Dedifferentiated amniotic fluid mesenchymal stem cell (primary cell): Measurements from ENCODE around the gene CXCR6.

Experiments used
- DNase-seq: peaks from one replicate; pipeline ENCODE4 v3.0.0-alpha.2; 2016; ENCODE audit errors: extremely low spot score

CXCR6 gene

DNA sequence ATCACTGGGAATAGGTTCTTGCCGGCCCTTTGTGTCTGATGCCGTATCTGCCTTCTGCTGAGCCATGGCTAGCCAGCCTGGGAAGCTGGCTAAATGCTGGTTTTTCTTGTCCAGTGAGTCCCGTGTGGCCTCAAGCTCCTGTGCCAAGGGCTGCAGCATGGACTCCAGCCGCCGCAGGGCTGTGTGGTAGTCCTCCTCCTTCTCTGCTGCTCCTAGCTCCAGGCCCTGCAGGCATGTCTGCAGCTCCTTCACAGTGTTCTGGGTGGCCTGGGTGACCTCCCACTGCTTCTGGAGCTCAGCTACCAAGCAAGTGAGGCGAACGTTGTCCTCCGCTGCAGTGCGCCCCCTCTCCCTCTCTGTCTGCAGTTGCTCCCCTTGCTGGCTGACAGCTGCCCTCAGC, 24.9 kb downstream of the CXCR6 start:
- no peak for DNase-seq

- peak; percentile 52 for DNase-seq
Measured at GRCh38 chr3:45968706-45969105, 25.4 kb downstream of the CXCR6 start.

- no peak for DNase-seq
Measured at GRCh38 chr3:45969116-45969515, 25.9 kb downstream of the CXCR6 start.

GRCh38 chr3:45969953-45970352, 26.7 kb downstream of the CXCR6 start:
- no peak for DNase-seq

DNA sequence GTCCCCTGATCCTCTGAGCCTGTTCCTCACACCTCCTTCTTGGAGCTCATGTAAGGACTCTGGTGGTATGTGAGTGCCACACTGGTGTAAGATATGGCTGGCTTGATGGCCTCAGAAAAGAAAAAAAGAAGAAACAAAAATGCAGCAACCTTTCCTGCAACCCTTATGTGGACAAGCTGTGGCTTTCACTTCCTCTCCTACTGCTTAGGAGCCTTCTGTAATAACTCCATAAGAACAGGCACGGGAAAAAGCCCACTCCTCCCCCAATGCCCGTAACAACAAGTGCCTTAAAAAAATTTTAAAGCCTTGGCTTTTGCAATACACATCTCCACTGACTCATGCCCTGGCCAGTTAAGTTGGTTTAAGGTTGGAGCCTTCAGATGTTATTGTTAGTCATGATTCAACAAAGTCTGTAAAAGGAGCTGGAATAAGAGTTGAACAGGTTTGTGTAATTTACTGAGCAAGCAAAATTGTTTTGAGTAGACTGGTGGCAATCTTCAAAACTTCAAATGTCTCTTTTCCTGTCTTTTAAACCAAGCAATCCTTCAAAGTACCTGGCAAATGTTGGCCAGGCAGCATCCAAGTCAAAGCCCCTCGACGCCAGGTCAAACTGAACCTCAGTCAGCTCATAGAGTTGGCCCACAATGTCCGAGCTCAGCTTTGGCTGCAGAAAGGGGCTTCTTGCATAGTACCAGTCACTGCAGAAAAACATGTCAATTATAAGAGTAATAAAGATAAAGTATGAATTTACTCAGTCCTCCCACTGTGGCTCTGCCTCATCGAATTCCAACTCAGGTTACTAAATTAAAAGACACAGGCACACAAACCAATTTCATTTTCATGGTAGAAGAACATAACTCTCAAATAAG, 29.5 kb downstream of the CXCR6 start:
- peak; percentile 84 for DNase-seq

GRCh38 chr3:45974686-45975085, 31.4 kb downstream of the CXCR6 start:
- DNase-seq, result no peak

DNA sequence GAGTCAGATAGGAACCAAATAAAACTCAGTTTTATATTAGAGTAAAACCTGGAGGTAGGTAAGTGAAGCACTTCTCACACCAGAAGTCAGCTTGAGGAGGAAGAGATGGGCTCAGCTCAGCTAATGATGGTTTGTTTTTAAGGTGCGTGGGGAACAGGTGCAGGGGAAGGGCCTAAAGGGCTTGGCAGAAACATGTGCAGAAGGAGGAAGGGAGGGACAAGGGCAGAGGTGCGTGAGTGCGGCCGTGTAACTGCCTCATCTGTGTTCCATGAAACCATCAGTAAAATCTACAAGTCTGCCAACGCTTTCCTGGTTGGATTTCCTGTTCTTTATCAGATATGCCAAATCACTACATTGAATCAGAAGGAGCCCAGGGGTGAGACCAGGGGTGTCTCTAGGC, 32.4 kb downstream of the CXCR6 start:
- DNase-seq, result no peak

- DNase-seq, result no peak
Measured at GRCh38 chr3:45976191-45977091, 33.2 kb downstream of the CXCR6 start.

GRCh38 chr3:45978006-45978761, 34.9 kb downstream of the CXCR6 start:
- no peak for DNase-seq

DNA sequence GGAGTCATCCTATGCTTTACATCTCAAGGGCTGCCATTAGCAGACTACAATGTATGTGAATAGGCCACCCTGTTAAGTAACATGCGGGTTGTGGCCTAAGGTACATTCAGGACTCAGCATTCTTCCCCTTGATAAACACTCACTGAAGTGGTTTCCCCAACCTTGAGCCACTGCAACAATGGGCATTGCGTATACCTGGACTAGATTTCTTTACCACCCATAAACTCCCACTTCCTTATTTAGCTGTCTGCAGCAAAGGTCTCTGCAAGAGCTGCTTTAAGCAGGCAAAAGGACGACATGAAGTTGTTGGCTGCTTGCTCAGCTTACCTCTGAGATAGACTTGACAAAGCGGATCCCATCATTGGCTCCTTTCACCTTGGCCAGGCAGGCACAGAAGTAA, 36.1 kb downstream of the CXCR6 start:
- DNase-seq, result no peak

- DNase-seq, result no peak
Measured at GRCh38 chr3:45980229-45980813, 37.1 kb downstream of the CXCR6 start.

DNA sequence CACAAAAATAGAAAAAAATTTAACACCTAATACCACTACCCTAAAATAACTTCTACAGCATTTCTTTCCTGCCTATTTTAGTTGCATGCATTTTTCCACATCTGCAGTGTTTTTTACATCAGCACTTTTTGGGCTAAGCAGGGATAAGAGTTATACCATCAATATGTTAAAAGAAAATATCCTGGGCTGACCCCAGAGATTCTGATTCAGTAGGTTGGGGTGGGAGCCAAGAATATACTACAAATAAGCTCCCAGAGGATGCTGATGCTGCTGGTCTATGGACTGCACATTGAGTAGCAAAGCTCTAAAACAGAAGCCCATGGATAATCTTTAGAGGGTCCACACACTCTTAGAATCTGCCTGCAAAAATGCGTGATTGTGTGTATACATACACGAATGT, 37.6 kb downstream of the CXCR6 start:
- DNase-seq, result no peak

DNA sequence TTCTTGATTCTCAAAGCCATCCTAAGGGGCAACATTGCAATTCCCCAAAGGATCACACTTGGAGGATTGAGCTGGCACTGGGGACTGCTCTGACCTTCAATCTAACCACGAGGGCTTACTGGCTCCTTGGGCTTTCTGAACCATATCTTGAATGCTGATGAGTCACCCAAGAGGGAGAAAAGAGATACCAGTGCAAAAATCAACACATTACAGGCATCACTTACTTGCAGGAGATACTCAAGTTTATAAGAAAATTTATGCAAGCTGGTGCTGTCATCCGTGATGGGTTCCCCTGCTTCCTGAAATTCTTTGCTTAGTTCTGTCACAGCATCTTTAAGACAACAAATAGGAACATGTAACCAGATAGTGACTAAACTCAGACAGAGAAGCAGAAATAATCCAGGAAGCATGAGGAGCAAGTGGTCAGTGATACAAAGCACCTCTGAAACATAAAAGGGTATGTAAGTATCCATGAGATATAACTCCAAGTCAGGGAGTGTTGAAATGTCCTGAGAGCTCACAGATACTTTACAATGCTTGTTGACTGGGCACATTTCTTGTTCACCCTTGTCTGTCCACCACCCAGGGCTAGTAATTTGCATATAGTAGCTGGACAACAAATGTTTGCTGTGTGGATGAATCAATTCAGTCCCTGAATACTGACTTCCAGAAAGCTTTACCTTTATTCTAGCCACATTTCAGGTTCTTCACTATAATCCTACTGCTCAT, 38.2 kb downstream of the CXCR6 start:
- no peak for DNase-seq

GRCh38 chr3:45983770-45984169, 40.5 kb downstream of the CXCR6 start:
- no peak for DNase-seq

GRCh38 chr3:45984331-45985312, 41.4 kb downstream of the CXCR6 start:
- DNase-seq, result peak; percentile 75

DNA sequence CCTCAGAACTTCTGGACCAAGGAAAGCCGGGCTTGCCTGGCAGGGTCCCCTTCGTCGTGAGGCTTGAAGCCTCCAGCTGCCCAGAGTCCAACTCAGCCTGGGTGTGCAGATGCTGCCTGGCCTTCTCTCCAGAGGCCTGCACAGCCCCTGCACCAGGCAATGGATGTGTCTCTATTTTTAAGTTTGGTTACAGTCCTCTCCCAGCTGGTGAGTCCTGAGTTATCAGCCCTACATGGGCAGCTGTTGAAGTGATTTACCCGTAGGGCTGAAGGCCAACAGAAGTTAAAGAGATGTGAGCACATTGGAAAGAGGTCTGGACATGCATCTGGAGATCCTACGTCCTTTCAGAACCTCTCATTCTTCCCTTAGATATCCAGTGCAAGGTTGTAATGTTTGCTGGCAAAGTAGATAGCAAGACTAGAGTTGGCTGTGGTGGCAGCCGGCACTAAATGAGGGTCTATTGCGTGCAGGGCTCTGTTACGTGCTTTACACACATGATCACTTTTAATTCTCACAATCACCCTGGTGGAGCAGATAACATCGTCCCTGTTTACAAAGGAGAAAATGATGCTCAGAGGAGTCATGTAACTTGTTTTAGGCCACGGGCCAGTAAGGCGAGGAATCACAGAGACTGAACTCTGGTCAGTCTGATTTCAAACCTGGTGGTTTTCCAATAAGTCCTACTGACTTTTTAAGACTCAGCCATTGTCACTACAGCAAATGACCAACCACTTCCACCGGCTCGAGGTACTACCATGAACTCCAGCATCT, 42.5 kb downstream of the CXCR6 start:
- DNase-seq, result no peak

- DNase-seq, result peak; percentile 62
Measured at GRCh38 chr3:45986303-45986982, 43.2 kb downstream of the CXCR6 start.
